GM06990 (cell line): ENCODE data around the gene USP47.

Source experiments
- DNase-seq: peaks from one replicate; pipeline ENCODE4 v3.0.0-alpha.2; 2011; ENCODE audit not compliant: insufficient read length; ENCODE audit errors: extremely low read depth
- H3K27me3 ChIP-seq: replicated peaks from 2 replicates; pipeline ENCODE4 v1.6.0; 2011; ENCODE audit warnings: low read length; ENCODE audit not compliant: control insufficient read depth, insufficient read depth
- H3K36me3 ChIP-seq: 2 replicates; pipeline ENCODE4 v1.5.1; 2011; ENCODE audit warnings: low read length; ENCODE audit not compliant: control insufficient read depth, insufficient read depth
- H3K4me3 ChIP-seq: replicated peaks from 2 replicates; pipeline ENCODE4 v1.5.1; 2011; ENCODE audit warnings: low read depth, mild to moderate bottlenecking, control low read depth, low read length
- CTCF ChIP-seq: IDR thresholded peaks from 2 replicates; pipeline ENCODE4 v1.5.1; 2011; ENCODE audit warnings: low read length, control low read depth, mild to moderate bottlenecking, inconsistent platforms; ENCODE audit not compliant: insufficient read depth, poor library complexity, severe bottlenecking

USP47 gene

DNA sequence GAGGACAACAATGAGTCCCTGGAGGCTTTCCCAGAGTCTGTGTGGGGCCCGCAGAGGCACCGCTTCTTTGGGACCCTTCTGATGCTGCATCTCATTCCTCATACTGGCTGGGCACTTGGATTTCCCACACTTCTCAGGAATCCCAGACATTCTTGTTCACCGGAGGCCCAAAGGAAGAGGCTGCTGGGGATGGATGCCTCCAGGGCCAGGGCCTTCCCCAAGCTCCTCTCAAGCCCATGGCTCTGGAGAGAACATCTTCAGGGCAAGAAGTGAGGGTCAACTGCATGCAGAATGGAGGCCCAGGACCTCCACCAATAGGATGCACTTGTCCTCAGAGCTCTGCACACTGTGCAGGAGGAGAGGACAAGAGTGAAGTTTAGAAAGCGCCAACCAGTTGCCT, 132.1 kb downstream of the USP47 start:
- Histone ChIP-seq H3K36me3 (no peaks in the 10 kb centered on the region), H3K4me3 (no peak overlapping the region), H3K27me3 (peaks cover 1% of the 10 kb centered on the region)
- TF ChIP-seq CTCF, result no peak
- DNase-seq, result no peak

DNA sequence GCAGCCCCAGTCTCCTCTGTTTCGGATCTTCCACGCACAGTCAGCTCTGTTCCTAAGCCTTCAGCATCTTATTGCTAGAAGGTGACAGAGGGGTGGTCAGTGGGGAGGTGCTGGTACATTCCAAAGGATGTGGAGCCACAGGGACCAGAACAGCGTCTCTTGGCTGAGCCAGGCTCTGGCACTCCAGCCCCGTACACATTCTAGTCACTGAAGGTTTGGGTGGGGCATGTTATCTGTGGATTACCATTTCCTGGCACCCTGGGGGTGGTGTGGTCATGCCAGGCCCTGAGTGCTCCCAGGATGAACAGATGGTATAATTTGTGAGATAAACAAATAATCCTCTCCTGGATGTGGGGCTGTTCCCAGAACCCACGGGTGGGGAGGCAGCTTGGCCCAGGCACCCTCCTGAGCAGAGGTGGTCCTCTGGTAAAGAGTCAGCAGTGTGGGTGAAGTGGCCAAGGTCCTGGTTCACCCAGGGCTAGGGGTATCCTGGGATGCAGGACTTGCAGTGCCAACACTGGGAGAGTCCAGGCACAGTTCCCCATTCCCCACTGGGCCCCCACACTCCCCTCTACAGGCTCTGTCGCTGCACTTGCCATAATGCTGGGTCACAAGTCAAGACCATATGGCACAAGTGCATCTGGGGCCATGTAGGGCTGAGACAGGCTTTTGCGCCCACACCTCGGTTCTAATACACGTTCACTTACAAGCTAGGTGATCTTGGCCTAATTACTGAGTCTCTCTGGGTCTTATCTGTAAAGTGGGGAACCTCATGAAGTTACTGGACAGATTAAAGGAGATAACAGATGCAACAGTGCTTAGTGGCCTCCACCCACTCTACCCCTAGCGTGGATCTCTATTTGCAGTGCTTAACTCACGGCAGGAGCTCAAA, 133.7 kb downstream of the USP47 start:
- no peak overlapping the region for H3K4me3 ChIP-seq
- no peak for TF ChIP-seq CTCF

GRCh38 chr11:11976481-11977127, 134.8 kb downstream of the USP47 start:
- Histone ChIP-seq H3K36me3 (no peaks in the 10 kb centered on the region), H3K4me3 (no peak overlapping the region), H3K27me3 (peaks cover 1% of the 10 kb centered on the region)
- no peak for TF ChIP-seq CTCF
- DNase-seq, result no peak

More for the DNA sequence above, 133.7 kb downstream of the USP47 start:
- no peak for DNase-seq
- Histone ChIP-seq H3K36me3 (no peaks in the 10 kb centered on the region), H3K27me3 (peaks cover 1% of the 10 kb centered on the region)

- Histone ChIP-seq H3K27me3 (peaks cover 1% of the 10 kb centered on the region), H3K4me3 (no peak overlapping the region), H3K36me3 (no peaks in the 10 kb centered on the region)
- DNase-seq, result no peak
- no peak for TF ChIP-seq CTCF
Measured at GRCh38 chr11:11977206-11977938, 135.6 kb downstream of the USP47 start.

DNA sequence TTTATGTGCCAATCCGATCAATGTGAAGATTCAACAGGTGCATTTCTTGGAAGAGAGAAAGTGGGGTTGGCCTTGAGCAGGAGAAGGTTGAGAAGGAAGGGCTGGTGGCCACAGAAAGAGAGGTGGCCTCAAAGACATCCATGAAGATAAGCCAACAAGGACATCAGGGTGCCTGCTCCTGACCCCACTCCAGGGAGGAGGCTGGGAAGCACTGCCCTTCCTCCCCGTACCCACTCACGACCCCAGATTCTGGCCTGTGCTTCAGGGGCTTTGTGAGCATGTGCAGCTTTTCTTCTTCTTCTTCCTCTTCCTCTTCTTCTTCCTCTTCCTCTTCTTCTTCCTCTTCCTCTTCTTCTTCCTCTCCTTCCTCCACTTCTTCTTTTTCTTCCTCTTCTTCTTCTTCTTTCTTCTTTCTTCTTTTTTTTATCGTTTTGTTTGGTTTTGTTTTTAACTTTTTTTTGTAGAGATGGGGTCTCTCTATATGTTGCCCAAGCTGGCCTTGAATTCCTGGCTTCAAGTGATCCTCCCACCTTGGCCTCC, 136.4 kb downstream of the USP47 start:
- H3K36me3 ChIP-seq, result no peaks in the 10 kb centered on the region
- no peaks in the 10 kb centered on the region; the same call in none of the 2 replicates for H3K27me3 ChIP-seq
- no peak for TF ChIP-seq CTCF
- DNase-seq, result no peak
- H3K4me3 ChIP-seq, result no peak overlapping the region
